ENCODE results near the gene CCDC18. TPM values are rescaled to one million over a fixed set of nuclear protein-coding genes. Genes with fewer than 3 reads are reported as not detected.

Gene CCDC18
- polyA plus RNA-seq, 1 donor from 2014 or later: 5.7 TPM

DNA sequence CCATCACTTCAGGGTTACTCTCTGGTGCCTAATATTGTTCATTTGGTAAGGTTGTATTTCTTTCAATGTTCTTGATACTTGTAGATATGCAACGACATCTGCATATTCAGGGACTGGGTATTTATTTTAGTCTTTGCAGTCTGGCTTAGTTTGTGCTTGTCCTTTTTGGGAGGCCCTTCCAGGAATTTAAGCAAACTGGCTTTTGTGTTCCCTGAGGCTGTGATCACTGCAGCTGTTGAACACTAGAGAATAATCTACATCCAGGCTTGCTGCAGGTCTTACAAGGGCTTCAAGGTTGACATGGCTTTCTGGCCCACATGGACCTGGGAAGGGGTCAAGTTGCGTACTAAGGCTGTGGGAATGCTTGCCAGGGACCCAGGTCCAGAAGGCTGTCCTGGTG lies 72.1 kb downstream of the CCDC18 start:
- no peaks in the 10 kb centered on the region for H3K36me3 ChIP-seq (ENCODE audit: insufficient read depth, low read length)
- TF ChIP-seq MXI1 (conservative IDR thresholded peaks at IDR 0.05; ENCODE audit: poor library complexity, severe bottlenecking) (no peak), TAF1 (IDR thresholded peaks at IDR 0.05; ENCODE audit: low read depth) (no peak), SMC3 (conservative IDR thresholded peaks at IDR 0.05; ENCODE audit: poor library complexity) (no peak), RAD21 (conservative IDR thresholded peaks at IDR 0.05) (no peak), EZH2 (IDR thresholded peaks at IDR 0.05; ENCODE audit: borderline replicate concordance, insufficient read depth, low read length, poor library complexity, severe bottlenecking) (no peak)
- TF ChIP-seq, protein P1, sequence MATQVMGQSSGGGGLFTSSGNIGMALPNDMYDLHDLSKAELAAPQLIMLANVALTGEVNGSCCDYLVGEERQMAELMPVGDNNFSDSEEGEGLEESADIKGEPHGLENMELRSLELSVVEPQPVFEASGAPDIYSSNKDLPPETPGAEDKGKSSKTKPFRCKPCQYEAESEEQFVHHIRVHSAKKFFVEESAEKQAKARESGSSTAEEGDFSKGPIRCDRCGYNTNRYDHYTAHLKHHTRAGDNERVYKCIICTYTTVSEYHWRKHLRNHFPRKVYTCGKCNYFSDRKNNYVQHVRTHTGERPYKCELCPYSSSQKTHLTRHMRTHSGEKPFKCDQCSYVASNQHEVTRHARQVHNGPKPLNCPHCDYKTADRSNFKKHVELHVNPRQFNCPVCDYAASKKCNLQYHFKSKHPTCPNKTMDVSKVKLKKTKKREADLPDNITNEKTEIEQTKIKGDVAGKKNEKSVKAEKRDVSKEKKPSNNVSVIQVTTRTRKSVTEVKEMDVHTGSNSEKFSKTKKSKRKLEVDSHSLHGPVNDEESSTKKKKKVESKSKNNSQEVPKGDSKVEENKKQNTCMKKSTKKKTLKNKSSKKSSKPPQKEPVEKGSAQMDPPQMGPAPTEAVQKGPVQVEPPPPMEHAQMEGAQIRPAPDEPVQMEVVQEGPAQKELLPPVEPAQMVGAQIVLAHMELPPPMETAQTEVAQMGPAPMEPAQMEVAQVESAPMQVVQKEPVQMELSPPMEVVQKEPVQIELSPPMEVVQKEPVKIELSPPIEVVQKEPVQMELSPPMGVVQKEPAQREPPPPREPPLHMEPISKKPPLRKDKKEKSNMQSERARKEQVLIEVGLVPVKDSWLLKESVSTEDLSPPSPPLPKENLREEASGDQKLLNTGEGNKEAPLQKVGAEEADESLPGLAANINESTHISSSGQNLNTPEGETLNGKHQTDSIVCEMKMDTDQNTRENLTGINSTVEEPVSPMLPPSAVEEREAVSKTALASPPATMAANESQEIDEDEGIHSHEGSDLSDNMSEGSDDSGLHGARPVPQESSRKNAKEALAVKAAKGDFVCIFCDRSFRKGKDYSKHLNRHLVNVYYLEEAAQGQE (IDR thresholded peaks at IDR 0.05; ENCODE audit: borderline replicate concordance): no peak
- H3K27me3 ChIP-seq (ENCODE audit: insufficient read depth, low read depth, low read length): no peaks in the 10 kb centered on the region
- H4K20me1 ChIP-seq (ENCODE audit: insufficient read depth): no peaks in the 10 kb centered on the region
- no peak overlapping the region for H3K4me3 ChIP-seq (ENCODE audit: low read length)
- no peak overlapping the region for H3K9ac ChIP-seq (ENCODE audit: low read length)
- H3K27ac ChIP-seq (ENCODE audit: low read length): no peak overlapping the region
- no peaks in the 10 kb centered on the region for H3K79me2 ChIP-seq (replicated peaks; ENCODE audit: insufficient read depth, low read length)
- H3F3A ChIP-seq (ENCODE audit: insufficient read depth, low read length, poor library complexity, severe bottlenecking): no peaks in the 10 kb centered on the region
- H3K9me2 ChIP-seq (ENCODE audit: insufficient read depth, low read length): no peaks in the 10 kb centered on the region
- no peaks in the 10 kb centered on the region for H3K9me3 ChIP-seq (ENCODE audit: low read length)
- H3K4me2 ChIP-seq (ENCODE audit: low read length): no peak overlapping the region
- H2AFZ ChIP-seq (ENCODE audit: low read depth, low read length): no peak overlapping the region

DNA sequence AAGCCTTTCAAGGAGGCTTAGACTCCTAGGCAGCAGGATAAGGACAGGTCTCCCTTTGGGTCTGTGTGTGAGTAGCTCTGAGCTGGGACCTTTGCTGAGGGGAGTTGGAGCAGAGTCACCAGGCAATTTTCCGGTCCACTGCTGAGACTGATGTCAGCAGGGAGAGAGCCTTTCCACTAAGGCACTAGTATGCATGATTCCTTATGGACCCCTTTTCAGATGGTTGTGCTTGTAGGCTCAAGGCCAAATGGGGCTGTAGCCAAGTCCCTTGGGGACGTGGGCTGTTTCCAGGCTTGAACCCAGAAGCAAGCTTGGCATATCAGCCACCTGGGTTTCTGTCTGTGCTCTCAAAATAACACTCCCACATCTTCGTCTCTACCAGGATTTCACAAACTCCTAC lies 73.0 kb downstream of the CCDC18 start:
- Histone ChIP-seq H3K79me2 (replicated peaks; ENCODE audit: insufficient read depth, low read length) (no peaks in the 10 kb centered on the region), H3K4me3 (ENCODE audit: low read length) (no peak overlapping the region), H3K36me3 (ENCODE audit: insufficient read depth, low read length) (no peaks in the 10 kb centered on the region), H3F3A (ENCODE audit: insufficient read depth, low read length, poor library complexity, severe bottlenecking) (no peaks in the 10 kb centered on the region), H4K20me1 (ENCODE audit: insufficient read depth) (no peaks in the 10 kb centered on the region), H3K4me2 (ENCODE audit: low read length) (no peak overlapping the region), H3K9me3 (ENCODE audit: low read length) (no peaks in the 10 kb centered on the region), H2AFZ (ENCODE audit: low read depth, low read length) (no peak overlapping the region), H3K27ac (ENCODE audit: low read length) (no peak overlapping the region), H3K9ac (ENCODE audit: low read length) (no peak overlapping the region), H3K9me2 (ENCODE audit: insufficient read depth, low read length) (no peaks in the 10 kb centered on the region), H3K27me3 (ENCODE audit: insufficient read depth, low read depth, low read length) (no peaks in the 10 kb centered on the region)
- no peak for TF ChIP-seq POLR2AphosphoS5 (IDR thresholded peaks at IDR 0.05)
- TF ChIP-seq TAF1 (IDR thresholded peaks at IDR 0.05; ENCODE audit: low read depth): no peak
- TF ChIP-seq, protein P1 (IDR thresholded peaks at IDR 0.05; ENCODE audit: borderline replicate concordance): no peak
- TF ChIP-seq MXI1 (conservative IDR thresholded peaks at IDR 0.05; ENCODE audit: poor library complexity, severe bottlenecking): no peak
- TF ChIP-seq, protein P2, sequence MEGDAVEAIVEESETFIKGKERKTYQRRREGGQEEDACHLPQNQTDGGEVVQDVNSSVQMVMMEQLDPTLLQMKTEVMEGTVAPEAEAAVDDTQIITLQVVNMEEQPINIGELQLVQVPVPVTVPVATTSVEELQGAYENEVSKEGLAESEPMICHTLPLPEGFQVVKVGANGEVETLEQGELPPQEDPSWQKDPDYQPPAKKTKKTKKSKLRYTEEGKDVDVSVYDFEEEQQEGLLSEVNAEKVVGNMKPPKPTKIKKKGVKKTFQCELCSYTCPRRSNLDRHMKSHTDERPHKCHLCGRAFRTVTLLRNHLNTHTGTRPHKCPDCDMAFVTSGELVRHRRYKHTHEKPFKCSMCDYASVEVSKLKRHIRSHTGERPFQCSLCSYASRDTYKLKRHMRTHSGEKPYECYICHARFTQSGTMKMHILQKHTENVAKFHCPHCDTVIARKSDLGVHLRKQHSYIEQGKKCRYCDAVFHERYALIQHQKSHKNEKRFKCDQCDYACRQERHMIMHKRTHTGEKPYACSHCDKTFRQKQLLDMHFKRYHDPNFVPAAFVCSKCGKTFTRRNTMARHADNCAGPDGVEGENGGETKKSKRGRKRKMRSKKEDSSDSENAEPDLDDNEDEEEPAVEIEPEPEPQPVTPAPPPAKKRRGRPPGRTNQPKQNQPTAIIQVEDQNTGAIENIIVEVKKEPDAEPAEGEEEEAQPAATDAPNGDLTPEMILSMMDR (IDR thresholded peaks at IDR 0.05; ENCODE audit: poor library complexity, severe bottlenecking): no peak
- no peak for TF ChIP-seq EZH2 (IDR thresholded peaks at IDR 0.05; ENCODE audit: borderline replicate concordance, insufficient read depth, low read length, poor library complexity, severe bottlenecking)
- no peak for TF ChIP-seq SMC3 (conservative IDR thresholded peaks at IDR 0.05; ENCODE audit: poor library complexity)
- no peak for TF ChIP-seq EP300 (conservative IDR thresholded peaks at IDR 0.05; ENCODE audit: poor library complexity, severe bottlenecking)
- no peak for TF ChIP-seq RAD21 (conservative IDR thresholded peaks at IDR 0.05)
